Measurements from ENCODE around the gene CHRND.
"Not testable (repeated sequence)": the region's sequence is repeated elsewhere in the genome, so short reads cannot be mapped to it uniquely, and the experiment has no call there.

Gene CHRND

DNA sequence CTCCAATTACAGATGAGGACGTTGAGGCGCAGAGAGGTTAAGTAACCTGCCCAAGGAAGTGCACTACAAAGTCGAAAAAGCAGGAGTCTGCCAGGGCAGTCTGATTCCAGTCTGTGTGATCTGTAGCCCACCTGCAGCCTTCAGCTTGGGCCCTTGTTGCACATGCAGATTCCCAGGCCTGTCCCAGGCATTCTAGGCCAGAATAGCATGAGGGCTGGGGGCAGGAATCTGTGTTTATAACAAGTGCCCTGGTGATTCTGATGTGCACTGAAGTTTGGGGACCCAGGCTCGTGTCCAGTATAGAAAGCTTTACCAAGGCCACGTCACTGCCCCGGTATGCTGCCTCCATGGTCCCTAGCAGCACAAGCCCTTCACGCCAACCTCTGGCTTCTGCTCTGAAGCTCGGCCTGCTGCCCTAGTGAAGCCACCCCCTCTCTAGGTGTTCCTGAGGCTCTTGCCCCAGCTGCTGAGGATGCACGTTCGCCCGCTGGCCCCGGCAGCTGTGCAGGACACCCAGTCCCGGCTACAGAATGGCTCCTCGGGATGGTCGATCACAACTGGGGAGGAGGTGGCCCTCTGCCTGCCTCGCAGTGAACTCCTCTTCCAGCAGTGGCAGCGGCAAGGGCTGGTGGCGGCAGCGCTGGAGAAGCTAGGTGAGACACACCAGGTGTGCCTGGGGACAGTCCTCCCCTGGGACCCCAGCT is 18.1 kb downstream of the CHRND start:
- no peak for DNase-seq

DNA sequence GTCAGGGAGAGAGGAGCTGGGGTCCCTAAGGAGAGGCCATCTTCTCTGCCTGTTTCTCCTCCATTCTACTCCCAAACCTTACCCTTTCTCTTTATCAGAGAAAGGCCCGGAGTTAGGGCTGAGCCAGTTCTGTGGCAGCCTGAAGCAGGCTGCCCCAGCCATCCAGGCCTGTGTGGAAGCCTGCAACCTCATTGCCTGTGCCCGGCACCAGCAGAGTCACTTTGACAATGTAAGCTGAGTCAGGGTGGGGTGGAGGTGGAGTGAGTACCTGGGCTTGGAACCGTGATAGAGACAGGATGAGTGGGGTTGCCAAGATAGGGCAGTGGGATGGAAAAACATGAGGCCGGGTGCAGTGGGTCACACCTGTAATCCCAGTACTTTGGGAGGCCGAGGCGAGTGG is 18.7 kb downstream of the CHRND start:
- DNase-seq, result no peak

GRCh38 chr2:232545511-232546375 is 19.8 kb downstream of the CHRND start:
- no peak for DNase-seq

- no peak for DNase-seq
Observed at GRCh38 chr2:232547991-232548390, 22.0 kb downstream of the CHRND start.

GRCh38 chr2:232549655-232550353 is 23.8 kb downstream of the CHRND start:
- peak; percentile 7 for DNase-seq

DNA sequence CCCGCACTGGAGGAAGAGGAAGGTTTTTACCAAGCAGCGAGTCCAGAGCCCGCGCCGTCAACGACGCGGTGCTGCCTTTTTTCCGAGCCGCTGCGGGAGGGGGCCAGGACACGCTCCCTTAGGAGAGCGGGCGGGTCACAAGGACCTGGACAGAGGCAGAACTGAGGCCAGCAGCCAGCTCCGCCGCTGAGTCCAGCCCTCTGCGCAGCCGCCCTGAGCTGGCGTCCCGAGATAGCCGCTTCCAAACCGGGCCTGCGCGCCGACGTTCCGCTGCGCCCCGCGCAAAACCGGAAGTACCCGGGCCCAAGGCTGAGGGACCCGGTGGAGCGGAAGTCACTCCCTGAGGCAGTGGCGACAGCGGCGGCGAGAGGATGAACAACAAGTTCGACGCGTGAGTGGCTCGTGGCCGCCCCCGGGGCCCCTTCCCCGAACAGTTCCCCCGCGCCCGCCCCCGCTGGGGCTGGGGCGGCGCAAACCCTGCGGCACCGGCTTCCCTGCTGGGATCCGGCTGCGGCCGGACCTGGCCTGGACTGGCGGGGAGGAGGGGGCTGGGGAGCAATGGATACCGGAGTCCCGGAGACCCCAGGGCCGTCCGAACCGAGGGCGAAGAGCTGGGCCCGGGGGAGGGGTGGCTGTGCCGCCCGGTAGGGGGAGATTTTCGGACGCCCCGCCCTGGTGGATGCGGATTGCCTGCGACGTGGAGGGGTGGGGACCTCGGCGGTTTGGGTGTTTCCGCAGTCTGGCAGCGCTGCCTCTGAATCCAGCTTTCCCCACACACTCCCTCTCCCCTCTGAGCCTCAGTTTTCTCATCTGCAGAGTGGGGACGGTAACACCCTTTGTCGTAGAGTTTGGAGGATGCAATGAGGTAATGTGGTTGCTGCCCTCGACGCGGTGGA is 24.6 kb downstream of the CHRND start, which contains the start of the genes EIF4E2 and TIGD1:
TSS of gene EIF4E2 (plus strand) at position 336 of the 896 bp plus-strand sequence. CDS start at position 372, 36 bp downstream.
TSS of gene TIGD1 (minus strand) at position 204 of the 896 bp plus-strand sequence. CDS start 675 bp downstream, outside the sequence.
- DNase-seq, result peak; percentile 94

DNA sequence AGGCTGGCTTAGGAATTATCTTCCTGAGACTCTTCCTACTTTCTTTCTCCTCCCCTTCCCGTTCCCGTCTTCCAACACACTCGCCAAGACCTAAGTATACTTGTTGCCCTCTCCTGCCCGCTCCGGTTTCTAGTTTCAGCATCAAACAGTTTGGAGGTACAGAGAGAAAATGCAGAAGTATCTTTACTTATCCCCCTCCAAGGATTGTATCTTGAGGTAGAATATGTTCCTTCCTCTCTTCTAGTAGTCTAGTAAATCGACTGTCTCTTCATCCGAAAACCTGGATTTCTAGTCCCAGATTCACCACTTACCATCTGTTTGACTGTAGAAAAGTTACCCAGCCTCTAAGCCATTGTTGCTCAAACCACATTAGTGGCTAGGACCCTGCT is 25.3 kb downstream of the CHRND start:
- no peak for DNase-seq

GRCh38 chr2:232551776-232552175 is 25.8 kb downstream of the CHRND start:
- DNase-seq, result no peak

GRCh38 chr2:232556426-232556825 is 30.5 kb downstream of the CHRND start:
- no peak for DNase-seq

GRCh38 chr2:232562515-232563151 is 36.7 kb downstream of the CHRND start:
- no peak for DNase-seq

- no peak for DNase-seq
Observed at GRCh38 chr2:232563580-232563979, 37.6 kb downstream of the CHRND start.

DNA sequence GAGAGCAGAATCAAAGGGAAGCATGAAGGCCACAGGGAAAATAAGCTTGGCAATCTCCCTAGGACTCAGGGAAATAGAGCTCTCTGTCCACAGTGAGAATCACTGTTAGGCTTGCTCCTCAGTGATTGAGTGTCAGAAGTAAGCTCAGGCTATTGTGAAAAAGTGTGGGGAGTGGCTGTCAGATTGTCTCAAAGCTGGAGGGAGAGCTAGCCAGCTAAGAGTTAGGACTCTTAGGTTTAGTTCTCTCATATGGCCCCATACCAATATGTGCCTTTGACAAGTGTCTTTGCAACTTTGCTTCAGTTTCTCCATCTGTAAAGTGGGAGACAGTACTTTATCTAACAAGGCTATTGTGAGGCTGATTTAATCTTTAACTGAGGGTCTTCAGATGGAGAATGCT is 41.8 kb downstream of the CHRND start:
- DNase-seq, result no peak

DNA sequence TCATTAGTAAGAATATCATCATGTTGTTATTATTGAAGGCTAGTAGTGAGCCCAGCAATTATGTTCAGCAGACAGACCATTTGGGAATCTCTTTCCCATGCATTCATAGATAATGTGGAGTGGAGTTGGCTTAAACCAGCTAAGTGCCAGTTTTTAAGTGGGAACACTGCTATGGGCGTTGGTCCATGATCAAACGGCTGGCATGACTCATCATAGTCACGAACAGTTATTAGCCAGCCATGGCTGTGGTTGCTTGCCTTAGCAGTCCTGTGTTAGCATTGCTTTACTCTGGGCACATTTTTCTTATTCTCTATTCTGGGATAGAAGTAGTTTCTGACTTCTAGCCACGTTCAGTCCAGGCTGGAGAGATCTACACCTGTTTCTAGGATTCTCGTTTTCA is 42.2 kb downstream of the CHRND start:
- peak; percentile 83 for DNase-seq

DNA sequence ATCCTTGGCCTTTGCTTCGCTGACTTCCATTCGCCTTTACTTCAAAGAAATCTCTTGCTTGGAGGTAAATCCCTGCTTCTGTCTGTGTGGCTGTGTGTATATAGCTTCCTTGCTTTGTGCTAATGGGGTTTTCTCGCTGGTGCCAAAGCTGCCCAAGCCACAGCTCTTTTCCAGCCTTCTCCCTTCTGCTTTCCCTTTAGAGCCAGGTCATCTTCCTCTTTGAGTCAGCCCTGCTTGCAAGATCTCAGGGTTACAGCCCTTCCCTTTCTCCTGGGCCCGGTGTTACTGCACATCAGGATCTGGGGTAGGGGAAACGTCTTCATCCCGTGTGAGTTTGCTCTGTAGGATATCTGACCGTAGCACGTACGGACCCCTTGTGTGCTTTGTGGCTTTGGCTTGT is 43.6 kb downstream of the CHRND start:
- no peak for DNase-seq

DNA sequence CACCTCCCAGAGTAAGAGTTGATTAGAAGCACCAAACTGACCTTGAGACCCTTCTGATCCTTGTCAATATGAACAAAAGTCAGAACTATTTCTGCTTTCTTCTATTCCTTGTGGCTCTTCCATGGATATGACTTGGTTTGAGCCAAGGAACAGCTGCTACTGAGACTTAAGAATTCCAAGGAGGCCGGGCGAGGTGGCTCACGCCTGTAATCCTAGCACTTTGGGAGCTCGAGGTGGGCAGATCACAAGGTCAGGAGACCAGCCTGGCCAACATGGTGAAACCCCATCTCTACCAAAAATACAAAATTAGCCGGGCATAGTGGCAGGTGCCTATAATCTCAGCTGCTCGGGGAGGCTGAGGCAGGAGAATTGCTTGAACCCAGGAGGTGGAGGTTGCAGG is 44.5 kb downstream of the CHRND start:
- not testable (repeated sequence) for DNase-seq

GRCh38 chr2:232571026-232571474 is 45.1 kb downstream of the CHRND start:
- DNase-seq, result no peak

GRCh38 chr2:232573042-232573441 is 47.1 kb downstream of the CHRND start:
- DNase-seq, result no peak

DNA sequence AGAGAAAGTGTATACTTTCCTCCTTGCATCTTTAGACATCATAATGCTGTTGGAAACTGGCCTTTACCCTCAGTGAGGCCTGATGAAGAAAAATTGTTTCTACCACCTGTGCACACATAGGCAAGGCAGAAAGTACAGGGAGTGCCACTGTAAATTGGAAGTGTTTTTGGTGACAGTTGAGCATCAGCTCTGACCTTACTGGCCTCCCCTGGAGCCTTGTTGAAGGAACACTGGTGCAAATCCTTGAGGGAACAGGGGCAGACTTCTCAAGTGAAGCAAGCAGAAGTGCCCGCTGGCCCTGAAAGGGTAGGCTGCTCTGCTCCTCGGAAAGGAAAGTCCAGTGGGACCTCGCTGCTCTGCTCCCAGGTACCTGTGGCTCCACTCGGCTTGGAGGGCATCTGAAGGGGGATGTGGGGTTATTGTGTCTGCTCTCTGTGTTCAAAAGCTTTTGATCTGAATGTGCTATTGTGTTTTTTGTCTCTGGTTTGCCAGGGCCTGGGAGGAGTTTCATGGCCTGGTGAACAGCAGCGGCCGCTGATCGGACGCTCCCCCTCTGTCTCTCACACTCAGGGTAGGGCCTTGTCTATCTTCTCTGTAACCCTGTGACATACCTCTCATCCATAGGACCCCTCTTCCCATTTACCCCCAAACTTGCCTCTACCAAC is 47.9 kb downstream of the CHRND start:
- no peak for DNase-seq

DNA sequence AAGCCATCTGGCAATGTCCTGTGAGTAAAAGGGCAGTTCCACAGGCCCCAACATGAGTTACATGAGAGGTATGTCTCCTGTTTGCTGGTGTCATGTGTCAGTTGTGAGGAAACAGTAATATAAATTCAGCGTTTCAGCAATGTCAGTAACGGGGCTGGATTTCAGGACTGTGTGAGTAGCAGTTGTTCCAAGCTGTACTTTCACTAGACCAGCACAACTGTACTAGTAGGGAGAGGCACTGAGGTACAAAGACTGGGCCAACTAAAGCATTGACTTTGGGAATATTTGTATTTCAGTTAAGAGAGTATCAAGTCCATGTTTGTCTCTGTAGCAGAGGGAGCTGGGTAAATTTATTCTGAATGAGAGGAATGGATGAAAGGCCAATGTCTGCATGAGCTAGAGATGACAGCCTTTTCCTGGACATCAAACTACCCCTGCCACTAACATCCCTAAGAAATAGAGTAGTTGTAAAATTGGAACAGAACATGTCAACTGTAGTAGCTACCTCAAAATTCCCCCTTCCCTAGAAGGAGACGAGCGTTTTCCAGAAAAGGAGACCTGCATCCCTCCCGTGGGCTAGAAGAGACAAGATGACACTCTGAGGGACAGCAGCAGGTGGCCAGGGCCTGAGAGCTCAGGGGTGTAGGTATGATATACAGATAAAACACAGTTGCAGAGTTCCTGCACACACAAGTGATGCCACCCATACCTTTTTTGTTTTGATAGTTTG is 48.9 kb downstream of the CHRND start:
- DNase-seq, result peak; percentile 61

DNA sequence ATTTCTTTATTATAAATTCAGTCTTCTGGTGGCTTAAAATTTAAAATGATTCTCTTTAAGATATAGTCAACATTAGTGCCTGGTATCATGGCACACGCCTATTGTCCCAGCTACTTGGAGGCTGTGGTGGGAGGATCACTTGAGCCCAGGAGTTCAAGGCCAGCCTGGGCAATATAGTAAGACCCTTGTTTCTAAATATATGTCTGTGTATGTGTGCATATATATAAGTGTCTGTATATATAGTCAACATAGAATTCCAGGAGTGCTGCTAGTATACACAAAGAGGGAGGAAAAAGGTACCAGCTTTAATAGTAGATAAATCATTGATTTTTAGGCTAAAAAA is 49.4 kb downstream of the CHRND start:
- no peak for DNase-seq

- DNase-seq, result no peak
Observed at GRCh38 chr2:232576995-232577394, 51.0 kb downstream of the CHRND start.

All from HCEC 1CT (cell line).